H9 (cell line): ENCODE results near the gene UBASH3A. TPM values are rescaled to one million over a fixed set of nuclear protein-coding genes. Genes with fewer than 3 reads are reported as not detected.
A peak's percentile ranks its signal among the peaks of the same experiment; 100 is the strongest.

Experiments used
- DNase-seq: peaks from one replicate; pipeline ENCODE4 v3.0.0-alpha.2; 2017
- H2AFZ ChIP-seq: one replicate; pipeline ENCODE4 v1.6.1; 2013; ENCODE audit warnings: mild to moderate bottlenecking, low read length, control low read depth, moderate library complexity
- H2AK5ac ChIP-seq: 2 replicates; pipeline ENCODE4 v1.6.1; 2013; ENCODE audit warnings: low read length, control low read depth, mixed read lengths; ENCODE audit not compliant: insufficient read length
- H2BK120ac ChIP-seq: one replicate; pipeline ENCODE4 v1.6.1; 2013; ENCODE audit warnings: low read depth, mild to moderate bottlenecking, low read length, control low read depth, inconsistent platforms; ENCODE audit not compliant: poor library complexity, severe bottlenecking
- H2BK12ac ChIP-seq: 2 replicates; pipeline ENCODE4 v1.6.1; 2013; ENCODE audit warnings: low read length, control low read depth, mixed read lengths, low read depth; ENCODE audit not compliant: insufficient read length
- H2BK15ac ChIP-seq: 2 replicates; pipeline ENCODE4 v1.6.1; 2013; ENCODE audit warnings: low read depth, low read length, control low read depth
- H2BK20ac ChIP-seq: one replicate; pipeline ENCODE4 v1.6.1; 2013; ENCODE audit warnings: low read depth, mild to moderate bottlenecking, low read length, control low read depth, inconsistent platforms; ENCODE audit not compliant: poor library complexity, severe bottlenecking
- H2BK5ac ChIP-seq: 2 replicates; pipeline ENCODE4 v1.6.1; 2013; ENCODE audit warnings: low read length, control low read depth, mixed read lengths; ENCODE audit not compliant: insufficient read length
- H3K14ac ChIP-seq: 2 replicates; pipeline ENCODE4 v1.6.1; 2013; ENCODE audit warnings: low read length, control low read depth; ENCODE audit not compliant: insufficient read depth
- H3K18ac ChIP-seq: 2 replicates; pipeline ENCODE4 v1.6.1; 2013; ENCODE audit warnings: low read depth, mild to moderate bottlenecking, mixed read lengths, low read length, control low read depth; ENCODE audit not compliant: insufficient read length
- H3K23ac ChIP-seq: 2 replicates; pipeline ENCODE4 v1.6.1; 2013; ENCODE audit warnings: low read length, control low read depth, mixed read lengths, low read depth; ENCODE audit not compliant: insufficient read length
- H3K23me2 ChIP-seq: 2 replicates; pipeline ENCODE4 v1.6.1; 2013; ENCODE audit warnings: low read depth, mild to moderate bottlenecking, mixed read lengths, low read length, control low read depth; ENCODE audit not compliant: insufficient read length, poor library complexity, severe bottlenecking
- H3K27ac ChIP-seq: 2 replicates; pipeline ENCODE4 v1.5.1; 2013; ENCODE audit warnings: low read length, control low read depth, mixed read lengths, low read depth; ENCODE audit not compliant: insufficient read length
- H3K27me3 ChIP-seq: 2 replicates; pipeline ENCODE4 v1.6.1; 2013; ENCODE audit warnings: low read length, control low read depth, inconsistent platforms; ENCODE audit not compliant: insufficient read depth
- H3K4ac ChIP-seq: 2 replicates; pipeline ENCODE4 v1.6.1; 2013; ENCODE audit warnings: low read depth, mild to moderate bottlenecking, control low read depth, inconsistent platforms, low read length, moderate library complexity
- H3K4me1 ChIP-seq: 2 replicates; pipeline ENCODE4 v1.6.1; 2013; ENCODE audit warnings: low read length, control low read depth, inconsistent platforms; ENCODE audit not compliant: insufficient read depth
- H3K4me2 ChIP-seq: 2 replicates; pipeline ENCODE4 v1.6.1; 2013; ENCODE audit warnings: low read length, control low read depth, mixed read lengths; ENCODE audit not compliant: insufficient read length, insufficient read depth
- H3K56ac ChIP-seq: 2 replicates; pipeline ENCODE4 v1.6.1; 2013; ENCODE audit warnings: low read depth, mild to moderate bottlenecking, mixed read lengths, low read length, control low read depth; ENCODE audit not compliant: insufficient read length
- H3K79me1 ChIP-seq: 2 replicates; pipeline ENCODE4 v1.6.1; 2013; ENCODE audit warnings: low read depth, mild to moderate bottlenecking, moderate library complexity, low read length, control low read depth, inconsistent platforms; ENCODE audit not compliant: insufficient read depth, poor library complexity, severe bottlenecking
- H3K79me2 ChIP-seq: 2 replicates; pipeline ENCODE4 v1.6.1; 2013; ENCODE audit warnings: low read length, control low read depth, inconsistent platforms; ENCODE audit not compliant: insufficient read depth
- H3K9ac ChIP-seq: 2 replicates; pipeline ENCODE4 v1.6.1; 2013; ENCODE audit warnings: low read length, control low read depth, mixed read lengths; ENCODE audit not compliant: insufficient read length; ENCODE audit errors: extremely low read depth
- H3K9me3 ChIP-seq: one replicate; pipeline ENCODE4 v1.6.1; 2013; ENCODE audit warnings: low read depth, low read length, inconsistent platforms; ENCODE audit not compliant: control insufficient read depth
- H3T11ph ChIP-seq: one replicate; pipeline ENCODE4 v1.6.1; 2013; ENCODE audit warnings: mild to moderate bottlenecking, low read length, control low read depth, inconsistent platforms
- H4K20me1 ChIP-seq: one replicate; pipeline ENCODE4 v1.6.1; 2013; ENCODE audit not compliant: control insufficient read depth, insufficient read length, insufficient read depth
- H4K5ac ChIP-seq: 2 replicates; pipeline ENCODE4 v1.6.1; 2013; ENCODE audit warnings: low read depth, mild to moderate bottlenecking, mixed read lengths, low read length, control low read depth; ENCODE audit not compliant: insufficient read length
- H4K8ac ChIP-seq: replicated peaks from 2 replicates; pipeline ENCODE4 v1.6.1; 2013; ENCODE audit warnings: low read length, control low read depth, mixed read lengths, low read depth; ENCODE audit not compliant: insufficient read length
- H4K91ac ChIP-seq: 2 replicates; pipeline ENCODE4 v1.6.1; 2013; ENCODE audit warnings: low read depth, mild to moderate bottlenecking, moderate library complexity, mixed read lengths, low read length, control low read depth; ENCODE audit not compliant: insufficient read length
- H3K27ac Mint-ChIP-seq, 3 experiments: 2 replicates in 2 of 3; 3 replicates in 1 of 3; pipeline ENCODE4 v1.8.0; 2020 to 2021; ENCODE audit warnings: mixed read lengths in 3 of 3, mild to moderate bottlenecking in 1 of 3, moderate library complexity in 1 of 3
- H3K27me3 Mint-ChIP-seq: 2 replicates; pipeline ENCODE4 v1.8.0; 2021; ENCODE audit warnings: low read depth, mild to moderate bottlenecking, moderate library complexity, mixed read lengths
- H3K36me3 Mint-ChIP-seq, 3 experiments: 2 replicates in 2 of 3; 3 replicates in 1 of 3; pipeline ENCODE4 v1.8.0; 2020 to 2021; ENCODE audit warnings: low read depth in 3 of 3, mixed read lengths in 3 of 3; ENCODE audit not compliant: insufficient read depth in 1 of 3
- H3K4me1 Mint-ChIP-seq, 2 experiments: 2 replicates each; pipeline ENCODE4 v1.8.0; 2020; ENCODE audit warnings: mixed read lengths in 2 of 2
- H3K4me3 Mint-ChIP-seq, 2 experiments: 2 replicates in 1 of 2; 3 replicates in 1 of 2; pipeline ENCODE4 v1.8.0; 2020 to 2021; ENCODE audit warnings: mild to moderate bottlenecking in 2 of 2, mixed read lengths in 2 of 2, moderate library complexity in 1 of 2
- H3K9me3 Mint-ChIP-seq, 2 experiments: 2 replicates in 1 of 2; 3 replicates in 1 of 2; pipeline ENCODE4 v1.8.0; 2020; ENCODE audit warnings: mild to moderate bottlenecking in 2 of 2, mixed read lengths in 2 of 2, moderate library complexity in 1 of 2
- CTCF ChIP-seq: fragments of 200-600 bp; sonication (generic); conservative IDR thresholded peaks from 3 replicates; pipeline ENCODE4 v1.8.0; 2021; ENCODE audit warnings: antibody characterized with exemption, mild to moderate bottlenecking
- WGBS: extraction: QIAGEN DNeasy Blood & Tissue Kit; methylation state at CpG from one replicate; pipeline ENCODE4 v1.1.7; 2013; ENCODE audit warnings: missing lambda C conversion rate, low lambda C conversion rate, mixed read lengths; ENCODE audit not compliant: insufficient read length; ENCODE audit errors: extremely low coverage; 5-methylcytosine and 5-hydroxymethylcytosine counted together
- total RNA-seq: library from RNA; stranded (reverse); gene quantifications from 2 replicates; pipeline ENCODE4 v1.2.1, GENCODE V29; 2021

The UBASH3A gene
- total RNA-seq, 1 experiment from 2014 or later, result not detected

- Histone ChIP-seq H2BK12ac (no peak overlapping the region), H3K9ac (no peak overlapping the region), H3K14ac (no peak overlapping the region; the same call in 1 of the 2 replicates), H2BK5ac (no peak overlapping the region), H2BK120ac (no peak overlapping the region), H3K79me1 (no peaks in the 10 kb centered on the region), H4K91ac (no peak overlapping the region), H2BK15ac (no peak overlapping the region), H3K27ac (no peak overlapping the region), H4K8ac (no peak overlapping the region), H3K23me2 (no peaks in the 10 kb centered on the region), H2BK20ac (no peak overlapping the region), H3K79me2 (no peaks in the 10 kb centered on the region), H4K20me1 (no peaks in the 10 kb centered on the region), H3K23ac (no peak overlapping the region), H2AFZ (no peak overlapping the region), H3K56ac (no peak overlapping the region), H3K9me3 (no peaks in the 10 kb centered on the region), H2AK5ac (no peak overlapping the region), H3K4ac (no peak overlapping the region), H3K4me2 (no peak overlapping the region), H3T11ph (no peak overlapping the region), H3K18ac (no peak overlapping the region), H3K4me1 (no peaks in the 10 kb centered on the region), H4K5ac (no peak overlapping the region), H3K27me3 (no peaks in the 10 kb centered on the region)
- Mint-ChIP-seq H3K27me3 (peaks cover 31% of the 10 kb centered on the region), H3K9me3 (no peaks in the 10 kb centered on the region; a peak in 1 of 5 replicates), H3K4me1 (peaks cover 6 to 11% of the 10 kb centered on the region in 2 experiments), H3K27ac (peak overlapping the region in 1 of 3 experiments; percentile 27; a peak in 2 of 7 replicates), H3K4me3 (no peak overlapping the region), H3K36me3 (no peaks in the 10 kb centered on the region)
- no peak for DNase-seq
- no CpG with 5 or more reads among the region's 25 CpGs for WGBS
- TF ChIP-seq CTCF, result no peak
Observed at GRCh38 chr21:42373196-42373907, 30.4 kb upstream of the UBASH3A start.
